LNCAP (cell line): Measurements from ENCODE around the gene B3GALNT2.
A peak's percentile ranks its signal among the peaks of the same experiment; 100 is the strongest.

Source experiments
- TF ChIP-seq, protein P1 (sequence below): fragments of 450-650 bp; IDR thresholded peaks from 2 replicates; pipeline ENCODE4 v1.5.1; 2017; ENCODE audit warnings: mild to moderate bottlenecking

The B3GALNT2 gene

DNA sequence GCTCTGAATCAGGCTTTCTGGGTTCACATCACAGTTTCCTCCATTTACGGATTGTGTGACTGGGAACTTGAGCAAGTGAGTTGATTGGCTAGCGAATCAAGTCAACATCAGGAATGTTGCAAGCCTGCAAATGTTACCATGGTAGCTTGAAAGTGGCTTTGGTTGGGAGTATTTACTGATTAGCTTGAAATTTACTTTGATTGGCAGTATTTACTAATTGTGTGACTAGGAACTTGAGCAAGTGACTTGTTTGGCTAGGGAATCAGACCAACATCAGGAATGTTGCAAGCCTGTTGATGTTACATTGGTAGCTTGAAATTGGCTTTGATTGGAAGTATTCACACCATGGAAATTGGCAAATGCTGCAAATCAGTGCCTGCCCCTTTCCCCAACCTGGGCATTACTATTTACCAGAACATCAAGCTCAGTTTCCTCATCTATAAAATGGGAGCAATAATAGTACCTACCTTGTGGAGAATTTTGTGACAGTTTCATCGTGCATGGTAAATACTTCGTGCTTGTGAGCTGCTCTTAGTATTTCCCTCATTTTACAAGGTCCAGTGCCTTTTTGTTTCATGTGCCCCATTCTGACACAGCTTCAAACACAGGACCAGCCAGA, 23.1 kb upstream of the B3GALNT2 start:
- TF ChIP-seq, protein P1, sequence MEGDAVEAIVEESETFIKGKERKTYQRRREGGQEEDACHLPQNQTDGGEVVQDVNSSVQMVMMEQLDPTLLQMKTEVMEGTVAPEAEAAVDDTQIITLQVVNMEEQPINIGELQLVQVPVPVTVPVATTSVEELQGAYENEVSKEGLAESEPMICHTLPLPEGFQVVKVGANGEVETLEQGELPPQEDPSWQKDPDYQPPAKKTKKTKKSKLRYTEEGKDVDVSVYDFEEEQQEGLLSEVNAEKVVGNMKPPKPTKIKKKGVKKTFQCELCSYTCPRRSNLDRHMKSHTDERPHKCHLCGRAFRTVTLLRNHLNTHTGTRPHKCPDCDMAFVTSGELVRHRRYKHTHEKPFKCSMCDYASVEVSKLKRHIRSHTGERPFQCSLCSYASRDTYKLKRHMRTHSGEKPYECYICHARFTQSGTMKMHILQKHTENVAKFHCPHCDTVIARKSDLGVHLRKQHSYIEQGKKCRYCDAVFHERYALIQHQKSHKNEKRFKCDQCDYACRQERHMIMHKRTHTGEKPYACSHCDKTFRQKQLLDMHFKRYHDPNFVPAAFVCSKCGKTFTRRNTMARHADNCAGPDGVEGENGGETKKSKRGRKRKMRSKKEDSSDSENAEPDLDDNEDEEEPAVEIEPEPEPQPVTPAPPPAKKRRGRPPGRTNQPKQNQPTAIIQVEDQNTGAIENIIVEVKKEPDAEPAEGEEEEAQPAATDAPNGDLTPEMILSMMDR: no peak

DNA sequence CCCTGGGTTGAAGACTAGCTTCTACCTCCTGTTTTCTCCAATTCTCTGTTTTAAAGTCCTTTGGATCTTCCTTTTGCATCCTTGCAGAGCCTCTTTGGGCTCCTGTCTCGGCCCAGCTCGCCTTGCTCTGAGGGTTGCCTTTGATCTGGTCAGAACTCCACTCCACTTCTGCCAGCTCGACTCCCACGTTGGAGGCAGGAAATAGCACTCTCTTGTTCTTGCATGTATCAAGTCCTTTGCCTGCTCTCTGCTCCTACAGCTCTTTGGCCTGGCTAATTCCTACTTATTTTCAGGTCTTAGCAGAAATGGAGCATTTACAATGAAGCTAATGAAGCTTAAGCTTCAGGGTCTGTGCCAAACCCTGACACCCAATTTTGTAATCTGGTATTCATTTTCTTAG, 21.1 kb upstream of the B3GALNT2 start:
- TF ChIP-seq, protein P1: no peak

DNA sequence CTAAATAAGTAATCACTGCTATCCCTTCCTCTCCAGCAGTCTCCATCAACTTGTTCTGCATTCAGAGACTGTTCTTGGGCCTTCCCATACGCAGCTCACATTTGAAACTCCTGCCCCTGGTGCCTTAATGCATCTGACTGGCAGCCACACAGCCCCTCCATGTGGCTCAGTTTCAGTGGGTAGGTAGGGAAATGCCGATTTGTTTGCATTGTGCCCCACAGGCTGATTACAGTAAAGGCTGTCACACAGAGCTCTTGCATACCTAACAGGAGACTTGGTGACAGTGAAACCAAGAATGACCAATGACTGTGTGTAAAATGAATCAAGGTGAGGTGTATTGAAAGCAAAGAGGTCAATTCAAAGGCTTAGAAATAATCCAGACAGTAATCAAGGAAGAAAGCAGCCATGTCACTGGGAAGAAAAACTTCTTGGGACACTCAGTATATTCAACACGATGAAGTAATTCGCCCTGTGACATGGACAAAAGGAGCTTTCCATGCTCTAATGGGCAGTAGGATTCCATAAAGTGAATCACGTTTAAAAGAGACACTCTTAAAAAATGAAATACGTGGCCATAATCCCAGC, 12.7 kb upstream of the B3GALNT2 start:
- TF ChIP-seq, protein P1: no peak

DNA sequence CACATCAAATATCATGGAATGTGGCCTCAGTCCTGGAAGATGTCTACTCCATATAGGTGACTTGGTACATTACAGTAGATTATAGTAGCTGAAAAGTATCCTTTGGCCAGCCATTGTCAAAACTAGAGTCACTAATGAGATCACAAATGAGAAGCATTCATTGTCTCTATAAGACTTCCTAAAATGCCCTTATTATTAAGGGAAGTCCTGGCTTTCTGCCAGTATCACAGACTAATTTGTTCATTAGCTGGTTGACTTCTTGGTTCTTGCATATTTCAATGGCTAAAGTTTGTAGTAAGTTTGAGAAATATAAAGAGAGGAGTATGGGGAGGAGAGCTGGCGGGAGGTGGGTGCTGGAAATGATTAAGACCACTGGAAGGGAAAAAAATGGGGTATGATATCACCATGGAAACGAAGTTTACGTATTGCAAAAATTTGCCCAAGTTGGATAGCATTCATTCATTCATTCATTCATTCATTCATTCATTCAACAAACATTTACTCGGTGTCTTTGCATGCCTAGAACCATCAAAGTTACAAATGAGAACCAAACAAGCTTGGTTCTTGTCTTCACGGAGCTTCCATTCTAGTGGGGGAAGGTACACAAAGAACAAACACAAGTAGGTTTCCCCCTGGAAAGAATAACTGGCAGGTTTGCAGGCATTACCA, 11.7 kb upstream of the B3GALNT2 start:
- TF ChIP-seq, protein P1: no peak

DNA sequence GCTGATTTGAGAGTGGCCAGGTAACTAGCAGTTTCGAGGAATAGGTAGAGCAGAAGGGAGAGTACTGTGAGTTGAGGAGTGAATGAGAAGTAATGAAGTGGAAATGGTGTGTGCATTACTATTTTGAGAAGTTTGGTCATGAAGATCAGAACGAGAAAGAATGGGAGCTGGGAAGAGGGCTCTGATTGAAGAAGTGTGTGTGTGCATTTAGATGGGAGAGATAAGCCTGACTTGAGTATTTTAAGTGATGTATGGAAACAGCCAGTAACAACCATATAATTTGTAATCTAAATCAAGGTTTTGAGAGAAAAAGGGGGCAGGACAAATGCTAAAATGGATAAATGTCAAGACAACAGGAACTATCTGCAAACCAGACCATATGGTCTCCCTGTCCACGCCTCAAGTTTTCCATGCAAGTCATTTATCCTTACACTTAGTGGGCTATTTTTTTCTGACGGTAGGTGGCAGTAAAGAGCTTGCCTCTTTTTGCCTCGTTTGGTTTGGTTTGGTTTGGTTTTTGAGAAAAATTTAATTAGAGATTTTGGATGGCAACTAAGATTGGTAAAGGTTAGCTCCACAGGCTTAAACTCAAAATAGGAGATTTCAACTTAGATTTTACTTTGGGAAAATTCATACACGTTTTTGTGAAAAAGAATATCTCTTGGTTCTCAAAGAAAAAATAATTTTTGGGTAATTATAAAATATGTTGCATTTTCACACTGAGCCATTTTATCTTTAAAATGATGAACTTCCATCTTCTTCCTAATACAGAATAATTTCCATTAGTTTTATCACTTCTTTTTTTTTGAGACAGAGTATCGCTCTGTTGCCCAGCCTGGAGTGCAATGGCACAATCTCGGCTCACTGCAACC, 9.5 kb upstream of the B3GALNT2 start:
- TF ChIP-seq, protein P1: peak; percentile 93

DNA sequence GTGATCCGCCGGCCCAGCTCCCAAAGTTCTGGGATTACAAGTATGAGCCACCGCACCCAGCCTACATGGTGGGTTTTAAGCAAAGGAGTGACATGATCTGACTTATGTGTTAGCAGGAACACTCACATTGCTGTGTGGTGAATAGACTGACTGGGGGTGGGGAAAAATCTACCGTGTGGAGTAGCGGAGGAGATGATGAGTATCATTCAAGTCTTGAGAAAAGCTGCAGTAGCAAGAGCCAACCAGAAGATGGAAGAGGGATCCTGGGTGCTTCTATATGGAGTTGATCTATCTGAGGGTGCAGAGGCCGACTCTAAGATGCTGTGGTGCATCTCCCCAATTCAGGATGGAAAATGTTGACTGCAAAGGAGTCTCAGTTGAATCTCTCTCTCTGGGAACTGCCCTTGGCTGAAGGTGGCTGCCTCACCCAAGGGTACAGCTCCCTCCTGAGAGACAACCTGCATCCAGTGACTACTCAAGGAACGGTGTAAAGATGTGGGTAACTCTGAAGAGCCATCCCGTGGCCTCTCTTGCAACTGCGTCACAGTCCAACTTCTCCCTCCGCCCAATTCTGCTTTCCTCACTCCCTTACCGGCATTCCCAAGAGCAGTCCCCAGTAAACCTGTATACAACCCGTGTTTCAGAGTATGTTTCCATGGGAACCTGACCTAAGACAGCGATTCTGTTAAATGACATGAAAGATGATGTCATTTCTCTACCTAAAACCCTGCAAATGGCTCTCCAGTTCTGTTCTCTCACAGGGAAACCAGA, 7.4 kb upstream of the B3GALNT2 start:
- TF ChIP-seq, protein P1: peak; percentile 22; the same call in 1 of the 2 replicates

DNA sequence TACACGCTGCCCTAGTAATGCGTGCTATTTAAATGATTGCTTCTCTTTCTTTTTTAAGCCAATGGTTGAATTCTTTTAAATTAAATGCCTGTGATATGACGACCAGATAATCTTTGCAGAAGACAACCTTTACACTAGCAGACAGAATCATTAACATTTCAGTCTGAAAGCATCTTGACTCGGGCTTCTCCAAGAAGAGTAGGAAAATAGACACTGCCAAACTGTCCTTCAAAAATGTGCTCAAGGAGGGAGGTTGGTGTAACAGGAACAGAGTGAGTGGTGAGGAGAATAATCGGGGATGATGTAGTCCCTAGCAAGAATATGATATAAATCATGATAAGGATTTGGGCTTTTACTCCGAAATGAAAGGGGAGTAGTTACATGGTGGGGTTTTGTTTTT, 6.6 kb upstream of the B3GALNT2 start:
- TF ChIP-seq, protein P1: no peak
